GM12878 (cell line): ENCODE measurements around the gene TPCN2. TPM values are rescaled to one million over a fixed set of nuclear protein-coding genes. Genes with fewer than 3 reads are reported as not detected.

Experiments
- ATAC-seq: fragments of 200-7000 bp; cut with Tn5 transposase; 3 replicates; pipeline ENCODE4 v1.9.1; 2020; ENCODE audit warnings: mild to moderate bottlenecking, moderate library complexity
- BruUV-seq: library from RNA; stranded (reverse); fragments of 400-500 nt; replicated peaks from 2 replicates; lab custom pipeline; 2021; lab: Mats Ljungman, UMichigan
- CTCF ChIA-PET: fragments of 300-600 bp; sonication (Branson Sonifier 250); formaldehyde crosslinking; extraction: SDS; loops from one replicate; lab custom pipeline; 2021; ENCODE audit warnings: inconsistent platforms; lab: Yijun Ruan, JAX
- POLR2A ChIA-PET: fragments of 350-600 bp; formaldehyde crosslinking; extraction: SDS; loops from one replicate; lab custom pipeline; 2021; ENCODE audit warnings: inconsistent platforms; lab: Charles Lee
- RAD21 ChIA-PET: fragments of 300-600 bp; sonication (Branson Sonifier 250); formaldehyde crosslinking; loops from one replicate; lab custom pipeline; 2023; ENCODE audit warnings: antibody characterized with exemption; ENCODE audit not compliant: unreplicated experiment; lab: Charles Lee
- SMC1A ChIA-PET: fragments of 300-600 bp; sonication (Branson Sonifier 250); formaldehyde crosslinking; loops from one replicate; lab custom pipeline; 2023; ENCODE audit not compliant: unreplicated experiment, uncharacterized antibody; lab: Charles Lee
- DNase-seq: peaks from one replicate; pipeline ENCODE4 v3.0.0-alpha.2; 2011; ENCODE audit warnings: low read depth, low spot score
- FAIRE-seq: peaks from 3 replicates; lab custom pipeline; 2011; peaks lifted over from hg19 to GRCh38; lab: Jason Lieb, UNC
- H2AFZ ChIP-seq: 2 replicates; pipeline ENCODE4 v1.6.0; 2011; ENCODE audit warnings: low read depth, low read length, control low read depth; ENCODE audit not compliant: control insufficient read depth
- H3K27ac ChIP-seq: 2 replicates; pipeline ENCODE4 v1.5.1; 2011; ENCODE audit warnings: control low read depth; ENCODE audit not compliant: control insufficient read depth, insufficient read depth
- H3K27me3 ChIP-seq, 2 experiments: replicated peaks in 1 of 2; 2 replicates each; pipeline versions ENCODE4 v1.6.0 to v1.6.1; 2011; ENCODE audit warnings: low read length in 1 of 2; ENCODE audit not compliant: control insufficient read depth in 2 of 2, insufficient read depth in 2 of 2
- H3K36me3 ChIP-seq, 2 experiments: 2 replicates each; pipeline ENCODE4 v1.5.1; 2011; ENCODE audit warnings: low read length in 1 of 2; ENCODE audit not compliant: control insufficient read depth in 2 of 2, insufficient read depth in 2 of 2
- H3K4me1 ChIP-seq: 2 replicates; pipeline ENCODE4 v1.6.1; 2011; ENCODE audit warnings: mild to moderate bottlenecking, low read length, moderate library complexity, mixed read lengths; ENCODE audit not compliant: control insufficient read depth, insufficient read depth
- H3K4me2 ChIP-seq: 2 replicates; pipeline ENCODE4 v1.6.0; 2011; ENCODE audit warnings: control low read depth; ENCODE audit not compliant: control insufficient read depth, insufficient read depth
- H3K4me3 ChIP-seq: fragments of 200-600 bp; sonication (generic); 2 replicates; pipeline ENCODE4 v1.5.1; 2016
- H3K79me2 ChIP-seq: 2 replicates; pipeline ENCODE4 v1.6.0; 2011; ENCODE audit warnings: low read length; ENCODE audit not compliant: control insufficient read depth, insufficient read depth
- H3K9ac ChIP-seq: 2 replicates; pipeline ENCODE4 v1.8.0; 2011; ENCODE audit warnings: low read length, control low read depth, mixed read lengths; ENCODE audit not compliant: control insufficient read depth, insufficient read depth
- H3K9me3 ChIP-seq: replicated peaks from 3 replicates; pipeline ENCODE4 v1.5.1; 2011; ENCODE audit warnings: mild to moderate bottlenecking, low read length; ENCODE audit not compliant: control insufficient read depth, insufficient read depth
- H4K20me1 ChIP-seq: 2 replicates; pipeline ENCODE4 v1.6.0; 2011; ENCODE audit not compliant: control insufficient read depth, insufficient read depth
- BRCA1 ChIP-seq: IDR thresholded peaks from 2 replicates; pipeline ENCODE4 v1.6.1; 2011; ENCODE audit warnings: low read depth, low read length, improper control_type of control experiment
- CBFB ChIP-seq: IDR thresholded peaks from 2 replicates; pipeline ENCODE4 v1.6.1; 2016; ENCODE audit warnings: antibody characterized with exemption, low read depth
- EED ChIP-seq: sonication (generic); IDR thresholded peaks from 2 replicates; pipeline ENCODE4 v1.6.1; 2016; ENCODE audit warnings: antibody characterized with exemption, low read depth
- KDM1A ChIP-seq: fragments of 200-600 bp; sonication (generic); IDR thresholded peaks from 2 replicates; pipeline ENCODE4 v1.6.1; 2016; ENCODE audit warnings: borderline replicate concordance
- KLF5 ChIP-seq: fragments of 450-650 bp; IDR thresholded peaks from 2 replicates; pipeline ENCODE4 v1.6.1; 2014; ENCODE audit warnings: mild to moderate bottlenecking; ENCODE audit not compliant: partially characterized antibody
- NR2C2 ChIP-seq: IDR thresholded peaks from 2 replicates; pipeline ENCODE4 v1.6.1; 2011; ENCODE audit warnings: borderline replicate concordance, low read depth; ENCODE audit not compliant: control insufficient read depth, insufficient read length
- POU2F2 ChIP-seq: IDR thresholded peaks from 3 replicates; pipeline ENCODE4 v1.6.1; 2011; ENCODE audit warnings: low read depth, mild to moderate bottlenecking, low read length, borderline replicate concordance
- RAD21 ChIP-seq: IDR thresholded peaks from 2 replicates; pipeline ENCODE4 v1.6.1; 2011; ENCODE audit warnings: mild to moderate bottlenecking, low read depth, low read length, moderate library complexity; ENCODE audit not compliant: insufficient read depth
- SUZ12 ChIP-seq: fragments of 200-600 bp; sonication (generic); IDR thresholded peaks from one replicate; pipeline ENCODE4 v1.6.1; 2018; ENCODE audit warnings: antibody characterized with exemption, mild to moderate bottlenecking; ENCODE audit not compliant: unreplicated experiment
- YBX1 ChIP-seq: fragments of 450-650 bp; IDR thresholded peaks from 2 replicates; pipeline ENCODE4 v1.6.1; 2016; ENCODE audit warnings: antibody characterized with exemption
- WGBS: methylation state at CpG from one replicate; pipeline ENCODE4 v1.1.6; 2016; ENCODE audit warnings: low lambda C conversion rate; ENCODE audit not compliant: insufficient replicate concordance, insufficient coverage; ENCODE audit errors: missing lambda C conversion rate; 5-methylcytosine and 5-hydroxymethylcytosine counted together
- in situ Hi-C: fragments of 300-500 bp; cut with MboI; formaldehyde crosslinking; loops from 9 replicates; pipeline ENCODE4 v1.14.3; 2018; ENCODE audit warnings: mixed read lengths
- intact Hi-C: fragments of 100-400 bp; cut with micrococcal nuclease; formaldehyde crosslinking; loops from one replicate; pipeline ENCODE4 v1.14.2; 2022; ENCODE audit not compliant: unreplicated experiment
- polyA plus RNA-seq, 11 experiments: library from polyadenylated mRNA; depleted of rRNA in 4 of 11; unstranded in 6 of 11; stranded (reverse) in 5 of 11; fragments of >200 nt; fragmentation: Nextera tagmentation in 4 of 11; fragmentation: Illumina TruSeq in 1 of 11; extraction: Ambion mirVana in 4 of 11; extraction: Trizol in 1 of 11; gene quantifications; 1 replicate in 1 of 11; 2 replicates in 10 of 11; pipeline versions ENCODE4 v1.2.1 to v1.2.3, GENCODE V29; 2011 to 2016; ENCODE audit warnings: inconsistent platforms in 2 of 11, missing spikeins in 2 of 11, low read depth in 1 of 11
- total RNA-seq, 4 experiments: library from RNA; depleted of rRNA in 3 of 4; stranded (reverse); fragments of >200 nt in 3 of 4; fragmentation: Illumina TruSeq in 1 of 4; extraction: Trizol in 1 of 4; gene quantifications; 2 replicates each; pipeline versions ENCODE4 v1.2.1 to v1.2.3, GENCODE V29; 2013 to 2021
- TF ChIP-seq, protein P1 (sequence below), 3 experiments: IDR thresholded peaks in 2 of 3; conservative IDR thresholded peaks in 1 of 3; 2 replicates each; pipeline ENCODE4 v1.5.1; 2011; ENCODE audit warnings: low read depth in 3 of 3, low read length in 3 of 3, mild to moderate bottlenecking in 3 of 3, control low read depth in 2 of 3, moderate library complexity in 2 of 3, inconsistent platforms in 1 of 3, mixed read lengths in 1 of 3; ENCODE audit not compliant: control insufficient read depth in 2 of 3, insufficient read depth in 1 of 3; ENCODE audit errors: extremely low read depth in 1 of 3
- TF ChIP-seq, protein P2 (sequence below): IDR thresholded peaks from 2 replicates; pipeline ENCODE4 v1.6.1; 2011; ENCODE audit warnings: borderline replicate concordance, low read depth, mild to moderate bottlenecking, moderate library complexity, low read length; ENCODE audit not compliant: insufficient read depth, poor library complexity, severe bottlenecking
- TF ChIP-seq, protein P3 (sequence below): fragments of 450-650 bp; IDR thresholded peaks from 2 replicates; pipeline ENCODE4 v1.6.1; 2016; ENCODE audit warnings: mild to moderate bottlenecking

Gene TPCN2
- total and polyA plus RNA-seq, 10 of the 15 experiments (the other 5 are each of a cell fraction or from before 2014, with no cell fraction given) = 1.7 to 18.4 (median 8.4) TPM

DNA sequence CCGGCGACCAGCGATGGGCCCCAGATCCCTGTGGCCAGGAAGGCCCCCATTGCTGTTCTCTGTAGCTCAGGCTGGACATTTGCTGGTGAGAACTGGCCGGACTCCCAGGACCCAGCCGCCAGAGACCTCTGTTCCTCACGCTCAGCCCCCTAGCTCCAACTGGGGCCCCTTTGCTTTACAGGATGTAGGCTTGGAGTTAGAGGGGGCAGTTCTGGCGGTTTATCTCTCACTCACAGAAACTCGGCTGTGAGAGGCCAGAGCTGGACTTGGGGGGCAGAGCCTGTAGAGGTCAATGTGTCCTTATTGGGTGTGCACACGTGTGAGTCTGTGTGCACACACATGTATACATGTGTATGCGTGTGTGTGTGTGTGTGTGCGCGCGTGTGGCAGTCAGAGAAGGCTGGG lies 107.5 kb downstream of the TPCN2 start (continued):
- TF ChIP-seq, protein P1, sequence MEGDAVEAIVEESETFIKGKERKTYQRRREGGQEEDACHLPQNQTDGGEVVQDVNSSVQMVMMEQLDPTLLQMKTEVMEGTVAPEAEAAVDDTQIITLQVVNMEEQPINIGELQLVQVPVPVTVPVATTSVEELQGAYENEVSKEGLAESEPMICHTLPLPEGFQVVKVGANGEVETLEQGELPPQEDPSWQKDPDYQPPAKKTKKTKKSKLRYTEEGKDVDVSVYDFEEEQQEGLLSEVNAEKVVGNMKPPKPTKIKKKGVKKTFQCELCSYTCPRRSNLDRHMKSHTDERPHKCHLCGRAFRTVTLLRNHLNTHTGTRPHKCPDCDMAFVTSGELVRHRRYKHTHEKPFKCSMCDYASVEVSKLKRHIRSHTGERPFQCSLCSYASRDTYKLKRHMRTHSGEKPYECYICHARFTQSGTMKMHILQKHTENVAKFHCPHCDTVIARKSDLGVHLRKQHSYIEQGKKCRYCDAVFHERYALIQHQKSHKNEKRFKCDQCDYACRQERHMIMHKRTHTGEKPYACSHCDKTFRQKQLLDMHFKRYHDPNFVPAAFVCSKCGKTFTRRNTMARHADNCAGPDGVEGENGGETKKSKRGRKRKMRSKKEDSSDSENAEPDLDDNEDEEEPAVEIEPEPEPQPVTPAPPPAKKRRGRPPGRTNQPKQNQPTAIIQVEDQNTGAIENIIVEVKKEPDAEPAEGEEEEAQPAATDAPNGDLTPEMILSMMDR (IDR thresholded peaks at IDR 0.05 in 2 of 3, conservative IDR thresholded peaks at IDR 0.05 in 1 of 3; ENCODE audit: control insufficient read depth in 2 of 3, extremely low read depth in 1 of 3, insufficient read depth in 1 of 3, low read depth in 3 of 3, low read length in 3 of 3) = no peak
- TF ChIP-seq NR2C2 (no peak), SUZ12 (no peak), CBFB (no peak; the same call in 1 of the 2 replicates), KDM1A (no peak), EED (no peak), BRCA1 (no peak), RAD21 (no peak), KLF5 (no peak), POU2F2 (no peak), YBX1 (no peak)

DNA sequence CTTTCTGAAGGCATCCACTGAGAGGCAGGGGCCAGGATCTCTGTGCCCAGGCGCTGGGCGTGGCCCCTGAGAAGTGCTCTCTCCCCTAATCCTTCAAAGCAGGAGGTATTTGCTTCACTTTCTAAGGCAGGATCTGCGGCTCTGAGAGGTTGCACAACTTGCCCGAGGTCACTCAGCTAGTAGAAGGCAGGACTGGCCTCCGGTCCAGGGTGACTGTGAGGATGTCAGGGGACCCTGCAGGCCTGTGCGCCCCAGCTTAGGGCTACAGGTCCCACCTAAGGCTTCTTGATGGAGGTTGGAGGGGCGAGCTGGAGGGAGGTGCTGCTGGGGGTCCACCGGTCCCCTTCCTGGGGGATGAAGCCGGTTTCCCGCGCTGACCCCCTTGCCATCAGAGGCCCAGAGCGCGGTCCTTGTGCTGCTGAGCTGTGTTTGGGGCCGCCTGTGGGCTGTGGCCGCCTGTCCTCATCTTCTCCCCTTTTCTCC lies 108.0 kb downstream of the TPCN2 start:
- no peak for DNase-seq
- in situ Hi-C loops (no loop called here), intact Hi-C loops (no loop called here)
- ChIA-PET CTCF (interaction anchor here (1.0 to 2.7 kb wide), 7 partner anchors 10 to 514 kb away, joined by 3 to 11 read pairs (median 6); no protein-coding TSS in a partner anchor), POLR2A (interaction anchor here (0.6 to 3.3 kb wide), 10 partner anchors 10 to 696 kb away, joined by 3 to 32 read pairs (median 5); partner anchors contain the start of gene PPP6R3), RAD21 (interaction anchor here (0.7 to 2.9 kb wide), 12 partner anchors 10 to 486 kb away, joined by 3 to 27 read pairs (median 6); no protein-coding TSS in a partner anchor), SMC1A (interaction anchor here (0.7 to 5.5 kb wide), 13 partner anchors 10 to 205 kb away, joined by 3 to 35 read pairs (median 3); no protein-coding TSS in a partner anchor)
- H3K9me3 ChIP-seq = no peaks in the 10 kb centered on the region; the same call in 2 of the 3 replicates
- H4K20me1 ChIP-seq = no peaks in the 10 kb centered on the region
- no peaks in the 10 kb centered on the region for H3K27me3 ChIP-seq
- no peak overlapping the region for H2AFZ ChIP-seq
- TSS peak; percentile 93 for BruUV-seq
- no peak for FAIRE-seq
- H3K79me2 ChIP-seq = peaks cover 5% of the 10 kb centered on the region
- TF ChIP-seq, protein P2, sequence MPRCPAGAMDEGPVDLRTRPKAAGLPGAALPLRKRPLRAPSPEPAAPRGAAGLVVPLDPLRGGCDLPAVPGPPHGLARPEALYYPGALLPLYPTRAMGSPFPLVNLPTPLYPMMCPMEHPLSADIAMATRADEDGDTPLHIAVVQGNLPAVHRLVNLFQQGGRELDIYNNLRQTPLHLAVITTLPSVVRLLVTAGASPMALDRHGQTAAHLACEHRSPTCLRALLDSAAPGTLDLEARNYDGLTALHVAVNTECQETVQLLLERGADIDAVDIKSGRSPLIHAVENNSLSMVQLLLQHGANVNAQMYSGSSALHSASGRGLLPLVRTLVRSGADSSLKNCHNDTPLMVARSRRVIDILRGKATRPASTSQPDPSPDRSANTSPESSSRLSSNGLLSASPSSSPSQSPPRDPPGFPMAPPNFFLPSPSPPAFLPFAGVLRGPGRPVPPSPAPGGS = no peak
- TF ChIP-seq, protein P3, sequence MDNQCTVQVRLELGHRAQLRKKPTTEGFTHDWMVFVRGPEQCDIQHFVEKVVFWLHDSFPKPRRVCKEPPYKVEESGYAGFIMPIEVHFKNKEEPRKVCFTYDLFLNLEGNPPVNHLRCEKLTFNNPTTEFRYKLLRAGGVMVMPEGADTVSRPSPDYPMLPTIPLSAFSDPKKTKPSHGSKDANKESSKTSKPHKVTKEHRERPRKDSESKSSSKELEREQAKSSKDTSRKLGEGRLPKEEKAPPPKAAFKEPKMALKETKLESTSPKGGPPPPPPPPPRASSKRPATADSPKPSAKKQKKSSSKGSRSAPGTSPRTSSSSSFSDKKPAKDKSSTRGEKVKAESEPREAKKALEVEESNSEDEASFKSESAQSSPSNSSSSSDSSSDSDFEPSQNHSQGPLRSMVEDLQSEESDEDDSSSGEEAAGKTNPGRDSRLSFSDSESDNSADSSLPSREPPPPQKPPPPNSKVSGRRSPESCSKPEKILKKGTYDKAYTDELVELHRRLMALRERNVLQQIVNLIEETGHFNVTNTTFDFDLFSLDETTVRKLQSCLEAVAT = 0 out of 2 replicates have a peak, but pooled peaks have one; percentile 6
- peak; percentile 9 for ATAC-seq
- peak overlapping the region; percentile 76 for H3K27ac ChIP-seq
- H3K4me2 ChIP-seq = peak overlapping the region; percentile 73
- no peaks in the 10 kb centered on the region for H3K36me3 ChIP-seq
- peak overlapping the region; percentile 55 for H3K9ac ChIP-seq
- WGBS = 20% methylated on average over 15 of the region's 15 CpGs
- H3K4me1 ChIP-seq = peaks cover 32% of the 10 kb centered on the region
- peak overlapping the region; percentile 57 for H3K4me3 ChIP-seq
